ENCODE measurements around the gene ACSL5.
A peak's percentile ranks its signal among the peaks of the same experiment; 100 is the strongest.
"Not testable (repeated sequence)": the region's sequence is repeated elsewhere in the genome, so short reads cannot be mapped to it uniquely, and the experiment has no call there.

ACSL5 gene

DNA sequence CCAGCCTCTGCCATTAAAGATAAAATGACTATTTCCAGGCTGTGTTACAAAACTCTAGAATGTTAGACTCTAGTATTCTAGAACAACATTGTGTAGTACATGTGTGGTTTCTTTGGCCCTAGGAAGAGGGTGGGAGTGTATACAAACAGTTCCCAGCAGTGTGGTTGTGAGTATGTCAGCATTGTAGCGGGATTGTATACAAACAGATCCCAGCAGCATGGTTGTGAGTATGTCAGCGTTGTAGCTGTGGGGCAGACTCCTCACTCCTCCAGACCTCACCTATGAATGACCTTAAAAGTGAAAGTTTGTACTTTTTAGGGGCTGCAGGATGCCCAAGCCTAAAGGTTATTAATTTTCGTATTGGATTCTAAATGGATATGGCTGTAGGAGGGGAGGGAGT lies 6.9 kb upstream of the ACSL5 start:
- TF ChIP-seq, protein P1, sequence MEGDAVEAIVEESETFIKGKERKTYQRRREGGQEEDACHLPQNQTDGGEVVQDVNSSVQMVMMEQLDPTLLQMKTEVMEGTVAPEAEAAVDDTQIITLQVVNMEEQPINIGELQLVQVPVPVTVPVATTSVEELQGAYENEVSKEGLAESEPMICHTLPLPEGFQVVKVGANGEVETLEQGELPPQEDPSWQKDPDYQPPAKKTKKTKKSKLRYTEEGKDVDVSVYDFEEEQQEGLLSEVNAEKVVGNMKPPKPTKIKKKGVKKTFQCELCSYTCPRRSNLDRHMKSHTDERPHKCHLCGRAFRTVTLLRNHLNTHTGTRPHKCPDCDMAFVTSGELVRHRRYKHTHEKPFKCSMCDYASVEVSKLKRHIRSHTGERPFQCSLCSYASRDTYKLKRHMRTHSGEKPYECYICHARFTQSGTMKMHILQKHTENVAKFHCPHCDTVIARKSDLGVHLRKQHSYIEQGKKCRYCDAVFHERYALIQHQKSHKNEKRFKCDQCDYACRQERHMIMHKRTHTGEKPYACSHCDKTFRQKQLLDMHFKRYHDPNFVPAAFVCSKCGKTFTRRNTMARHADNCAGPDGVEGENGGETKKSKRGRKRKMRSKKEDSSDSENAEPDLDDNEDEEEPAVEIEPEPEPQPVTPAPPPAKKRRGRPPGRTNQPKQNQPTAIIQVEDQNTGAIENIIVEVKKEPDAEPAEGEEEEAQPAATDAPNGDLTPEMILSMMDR (IDR thresholded peaks at IDR 0.05), result no peak
- H3K4me3 ChIP-seq, result no peak overlapping the region
- DNase-seq (ENCODE audit: low spot score), result peak; percentile 12
- H3K27ac ChIP-seq, result no peak overlapping the region

DNA sequence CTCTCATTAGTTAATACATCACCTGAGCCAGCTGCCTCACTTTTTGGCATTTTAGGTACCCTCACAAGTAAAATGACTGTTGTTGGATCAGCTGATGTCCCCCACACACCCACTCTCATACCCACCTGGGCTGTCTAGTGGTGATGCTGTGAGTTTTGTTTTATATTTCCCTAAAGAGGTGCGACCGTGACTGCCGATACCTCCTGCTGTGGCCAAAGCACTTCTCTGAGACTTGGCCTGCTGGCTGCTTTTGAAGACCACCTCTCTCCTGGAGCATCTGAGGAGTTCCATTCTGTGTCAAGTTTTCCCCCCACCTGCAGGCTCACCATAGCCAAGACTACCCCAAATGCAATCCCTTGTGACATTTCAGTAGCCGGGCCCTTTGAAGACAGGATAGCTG lies 6.4 kb upstream of the ACSL5 start:
- TF ChIP-seq, protein P1 (IDR thresholded peaks at IDR 0.05), result no peak
- no peak overlapping the region for H3K4me3 ChIP-seq
- peak; percentile 35 for DNase-seq (ENCODE audit: low spot score)

DNA sequence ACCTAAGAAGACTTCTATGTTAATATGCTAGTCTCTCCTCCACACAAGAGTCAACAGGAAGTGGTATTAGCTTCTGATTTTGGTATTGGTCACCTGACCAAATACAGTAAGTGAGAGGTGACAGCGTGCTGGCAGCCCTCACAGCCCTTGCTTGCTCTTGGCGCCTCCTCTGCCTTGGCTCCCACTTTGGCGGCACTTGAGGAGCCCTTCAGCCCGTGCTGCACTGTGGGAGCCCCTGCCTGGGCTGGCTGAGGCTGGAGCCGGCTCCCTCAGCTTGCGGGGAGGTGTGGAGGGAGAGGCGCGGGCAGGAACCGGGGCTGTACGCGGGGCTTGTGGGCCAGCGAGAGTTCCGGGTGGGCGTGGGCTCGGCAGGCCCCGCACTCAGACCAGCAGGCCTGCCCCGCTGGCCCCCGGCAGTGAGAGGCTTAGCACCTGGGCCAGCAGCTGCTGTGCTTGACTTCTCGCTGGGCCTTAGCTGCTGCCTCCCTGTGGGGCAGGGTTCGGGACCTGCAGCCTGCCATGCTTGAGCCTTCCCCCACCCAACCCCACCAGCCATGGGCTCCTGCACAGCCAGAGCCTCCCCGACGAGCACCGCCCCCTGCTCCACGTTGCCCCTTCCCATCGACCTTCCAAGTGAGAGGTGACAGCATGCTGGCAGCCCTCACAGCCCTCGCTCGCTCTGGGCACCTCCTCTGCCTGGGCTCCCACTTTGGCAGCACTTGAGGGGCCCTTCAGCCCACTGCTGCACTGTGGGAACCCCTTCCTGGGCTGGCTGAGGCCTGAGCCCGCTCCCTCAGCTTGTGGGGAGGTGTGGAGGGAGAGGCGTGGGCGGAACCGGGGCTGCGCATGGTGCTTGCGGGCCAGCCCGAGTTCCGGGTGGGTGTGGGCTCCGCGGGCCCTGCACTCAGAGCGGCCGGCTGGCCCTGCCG lies 4.2 kb upstream of the ACSL5 start:
- no peak overlapping the region for H3K4me3 ChIP-seq
- TF ChIP-seq, protein P1 (IDR thresholded peaks at IDR 0.05), result no peak
- DNase-seq (ENCODE audit: low spot score), result peak; percentile 70
- H3K27ac ChIP-seq, result no peak overlapping the region

More for the DNA sequence above, 6.4 kb upstream of the ACSL5 start:
- no peak overlapping the region for H3K27ac ChIP-seq

DNA sequence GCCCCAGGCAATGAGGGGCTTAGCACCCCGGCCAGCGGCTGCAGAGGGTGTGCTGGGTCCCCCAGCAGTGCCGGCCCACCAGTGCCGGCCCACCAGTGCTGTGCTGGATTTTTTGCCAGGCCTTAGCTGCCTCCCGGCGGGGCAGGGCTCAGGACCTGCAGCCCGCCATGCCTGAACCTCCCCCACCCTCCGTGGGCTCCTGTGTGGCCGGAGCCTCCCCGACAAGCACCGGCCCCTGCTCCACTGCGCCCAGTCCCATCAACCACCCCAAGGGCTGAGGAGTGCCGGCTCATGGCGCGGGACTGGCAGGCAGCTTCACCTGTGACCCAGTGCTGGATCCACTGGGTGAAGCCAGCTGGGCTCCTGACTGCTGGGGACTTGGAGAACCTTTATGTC lies 3.5 kb upstream of the ACSL5 start:
- TF ChIP-seq, protein P1 (IDR thresholded peaks at IDR 0.05), result no peak
- peak; percentile 66 for DNase-seq (ENCODE audit: low spot score)
- Histone ChIP-seq H3K27ac (no peak overlapping the region), H3K4me3 (no peak overlapping the region)

DNA sequence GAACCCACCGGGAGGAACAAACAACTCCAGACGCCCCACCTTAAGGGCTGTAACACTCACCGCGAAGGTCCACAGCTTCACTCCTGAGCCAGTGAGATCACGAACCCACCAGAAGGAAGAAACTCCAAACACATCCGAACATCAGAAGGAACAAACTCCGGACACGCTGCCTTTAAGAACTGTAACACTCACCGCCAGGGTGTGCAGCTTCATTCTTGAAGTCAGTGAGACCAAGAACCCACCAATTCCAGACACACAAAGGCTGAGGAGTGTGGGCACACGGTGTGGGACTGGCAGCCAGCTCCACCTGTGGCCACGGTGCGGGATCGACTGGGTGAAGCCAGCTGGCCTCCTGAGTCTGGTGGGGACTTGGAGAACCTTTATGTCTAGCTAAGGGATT lies 2.6 kb upstream of the ACSL5 start:
- not testable (repeated sequence) for H3K4me3 ChIP-seq; DNase-seq (ENCODE audit: low spot score); H3K27ac ChIP-seq

DNA sequence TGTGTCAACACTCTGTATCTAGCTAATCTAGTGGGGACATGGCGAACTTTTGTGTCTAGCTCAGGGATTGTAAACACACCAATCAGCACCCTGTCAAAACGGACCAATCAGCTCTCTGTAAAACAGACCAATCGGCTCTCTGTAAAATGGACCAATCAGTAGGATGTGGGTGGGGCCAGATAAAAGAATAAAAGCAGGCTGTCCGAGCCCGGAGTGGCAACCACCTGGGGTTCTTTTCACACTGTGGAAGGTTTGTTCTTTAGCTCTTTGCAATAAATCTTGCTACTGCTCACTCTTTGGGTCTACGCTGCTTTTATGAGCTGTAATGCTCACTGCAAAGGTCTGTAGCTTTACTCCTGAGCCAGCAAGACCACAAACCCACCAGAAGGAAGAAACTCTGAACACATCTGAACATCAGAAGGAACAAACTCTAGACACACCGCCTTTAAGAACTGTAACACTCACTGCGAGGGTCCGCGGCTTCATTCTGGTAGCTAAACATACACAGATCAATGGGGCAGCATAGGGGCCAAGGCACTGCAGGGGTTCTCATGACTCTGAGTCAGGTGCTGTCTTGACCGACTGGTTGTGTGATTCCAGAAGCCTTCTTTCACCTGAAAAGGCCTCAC lies 1.6 kb upstream of the ACSL5 start:
- not testable (repeated sequence) for H3K4me3 ChIP-seq, H3K27ac ChIP-seq
- peak; percentile 40 for DNase-seq (ENCODE audit: low spot score)

DNA sequence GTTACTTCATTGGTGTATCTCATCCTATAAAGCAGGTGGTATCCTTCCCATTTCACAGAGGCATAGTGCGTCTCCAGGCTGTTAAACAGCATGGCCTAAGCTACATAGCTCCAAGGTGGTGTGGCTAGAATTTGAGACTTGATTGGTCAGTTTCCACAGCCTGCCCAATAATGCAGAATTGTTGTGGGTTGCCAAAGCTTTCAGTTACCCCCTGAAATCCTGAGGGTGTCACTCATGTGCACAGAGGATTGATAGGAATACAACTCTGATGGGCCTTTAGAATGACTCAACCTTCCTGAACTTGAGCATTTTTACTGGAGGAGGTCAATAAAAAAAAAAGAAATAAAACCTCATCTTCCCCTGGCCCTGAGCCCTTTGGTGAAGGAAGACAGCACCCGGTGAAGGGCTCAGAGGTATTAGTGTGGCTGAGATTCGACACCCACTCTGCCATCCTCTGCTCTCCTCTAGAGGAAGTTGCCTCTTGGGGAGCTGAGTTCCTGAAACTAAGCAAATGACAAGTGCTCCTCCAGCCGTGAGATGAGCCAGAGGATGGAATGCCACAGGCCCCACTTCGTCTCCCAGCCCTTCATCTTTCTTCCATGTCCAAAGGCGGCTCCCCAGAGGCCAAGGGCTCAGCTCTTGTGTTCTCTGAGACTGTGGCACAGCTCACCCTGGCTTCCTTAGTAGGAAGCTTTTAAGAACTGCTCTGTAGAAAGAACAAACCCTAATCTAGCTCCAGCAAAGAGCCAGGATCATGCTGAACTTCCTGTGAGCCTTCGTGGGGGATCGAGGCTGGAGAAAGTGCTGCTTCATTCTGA lies 1.0 kb downstream of the ACSL5 start:
- H3K4me3 ChIP-seq, result peak overlapping the region; percentile 70
- H3K27ac ChIP-seq, result peak overlapping the region in 1 of 2 donors; percentile 75
- DNase-seq (ENCODE audit: low spot score), result peak; percentile 68
- TF ChIP-seq, protein P1 (IDR thresholded peaks at IDR 0.05), result no peak
